ENCODE results near the gene GBF1. TPM values are rescaled to one million over a fixed set of nuclear protein-coding genes. Genes with fewer than 3 reads are reported as not detected.
A peak's percentile ranks its signal among the peaks of the same experiment; 100 is the strongest.

The GBF1 gene
- total and polyA plus RNA-seq, 2 experiments from 2014 or later, result 43.1 to 55.4 TPM

DNA sequence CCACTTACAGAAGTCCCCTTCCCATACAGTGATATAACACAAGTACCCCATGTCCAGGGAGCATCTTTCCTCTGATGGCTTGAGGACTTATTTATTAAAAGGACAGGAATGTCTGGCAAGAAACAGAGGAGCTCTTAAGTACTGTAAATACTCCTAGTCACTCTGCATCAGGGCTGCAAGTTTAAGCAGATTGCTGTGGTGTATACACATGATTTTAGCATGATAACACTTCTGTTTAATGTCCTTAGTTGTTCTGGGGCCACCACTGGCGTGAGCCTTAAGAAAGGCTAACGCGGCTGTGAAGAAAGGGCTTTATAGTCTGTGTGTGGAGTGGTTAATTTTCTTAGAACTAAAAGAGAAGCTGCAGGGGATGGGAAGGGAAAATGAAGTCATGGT is 65.7 kb downstream of the GBF1 start:
- H3K79me2 ChIP-seq, result peaks cover 87% of the 10 kb centered on the region
- WGBS (ENCODE audit: low lambda C conversion rate, missing lambda C conversion rate), result 66% methylated on average over 3 of the region's 3 CpGs

GRCh38 chr10:102312683-102313082 is 67.4 kb downstream of the GBF1 start:
- Histone ChIP-seq H3K4me3 (no peak overlapping the region), H3K27ac (peak overlapping the region; percentile 1), H3K9me3 (ENCODE audit: low read depth) (no peaks in the 10 kb centered on the region), H3K79me2 (peaks cover 87% of the 10 kb centered on the region), H2AFZ (no peak overlapping the region), H3K4me2 (peak overlapping the region; percentile 28), H4K20me1 (ENCODE audit: insufficient read depth, poor library complexity, severe bottlenecking) (peaks cover 70% of the 10 kb centered on the region), H3K36me3 (replicated peaks; ENCODE audit: insufficient read depth, low read depth) (no peaks in the 10 kb centered on the region), H3K27me3 (no peaks in the 10 kb centered on the region), H3K9me2 (replicated peaks; ENCODE audit: insufficient read depth) (no peaks in the 10 kb centered on the region), H3K4me1 (ENCODE audit: insufficient read depth) (peaks cover 39% of the 10 kb centered on the region)
- no peak for TF ChIP-seq EZH2phosphoT487 (IDR thresholded peaks at IDR 0.05; ENCODE audit: low read depth, severe bottlenecking, unreplicated experiment)
- TF ChIP-seq, protein P1, sequence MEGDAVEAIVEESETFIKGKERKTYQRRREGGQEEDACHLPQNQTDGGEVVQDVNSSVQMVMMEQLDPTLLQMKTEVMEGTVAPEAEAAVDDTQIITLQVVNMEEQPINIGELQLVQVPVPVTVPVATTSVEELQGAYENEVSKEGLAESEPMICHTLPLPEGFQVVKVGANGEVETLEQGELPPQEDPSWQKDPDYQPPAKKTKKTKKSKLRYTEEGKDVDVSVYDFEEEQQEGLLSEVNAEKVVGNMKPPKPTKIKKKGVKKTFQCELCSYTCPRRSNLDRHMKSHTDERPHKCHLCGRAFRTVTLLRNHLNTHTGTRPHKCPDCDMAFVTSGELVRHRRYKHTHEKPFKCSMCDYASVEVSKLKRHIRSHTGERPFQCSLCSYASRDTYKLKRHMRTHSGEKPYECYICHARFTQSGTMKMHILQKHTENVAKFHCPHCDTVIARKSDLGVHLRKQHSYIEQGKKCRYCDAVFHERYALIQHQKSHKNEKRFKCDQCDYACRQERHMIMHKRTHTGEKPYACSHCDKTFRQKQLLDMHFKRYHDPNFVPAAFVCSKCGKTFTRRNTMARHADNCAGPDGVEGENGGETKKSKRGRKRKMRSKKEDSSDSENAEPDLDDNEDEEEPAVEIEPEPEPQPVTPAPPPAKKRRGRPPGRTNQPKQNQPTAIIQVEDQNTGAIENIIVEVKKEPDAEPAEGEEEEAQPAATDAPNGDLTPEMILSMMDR (IDR thresholded peaks at IDR 0.05; ENCODE audit: poor library complexity), result no peak
- no peak for TF ChIP-seq EZH2 (IDR thresholded peaks at IDR 0.05; ENCODE audit: borderline replicate concordance)
- 67% methylated on average over 1 of the region's 1 CpG for WGBS (ENCODE audit: low lambda C conversion rate, missing lambda C conversion rate)
- no peak for DNase-seq (ENCODE audit: low spot score)

More for the DNA sequence above, 65.7 kb downstream of the GBF1 start:
- H2AFZ ChIP-seq, result no peak overlapping the region
- no peak overlapping the region for H3K4me3 ChIP-seq
- H3K4me1 ChIP-seq (ENCODE audit: insufficient read depth), result peaks cover 39% of the 10 kb centered on the region
- H3K9me2 ChIP-seq (replicated peaks; ENCODE audit: insufficient read depth), result no peaks in the 10 kb centered on the region
- DNase-seq (ENCODE audit: low spot score), result no peak
- H4K20me1 ChIP-seq (ENCODE audit: insufficient read depth, poor library complexity, severe bottlenecking), result peaks cover 62% of the 10 kb centered on the region
- peak overlapping the region; percentile 77 for H3K27ac ChIP-seq
- no peaks in the 10 kb centered on the region for H3K9me3 ChIP-seq (ENCODE audit: low read depth)
- no peaks in the 10 kb centered on the region for H3K36me3 ChIP-seq (replicated peaks; ENCODE audit: insufficient read depth, low read depth)
- TF ChIP-seq, protein P1 (IDR thresholded peaks at IDR 0.05; ENCODE audit: poor library complexity), result no peak
- TF ChIP-seq EZH2phosphoT487 (IDR thresholded peaks at IDR 0.05; ENCODE audit: low read depth, severe bottlenecking, unreplicated experiment) (no peak), EZH2 (IDR thresholded peaks at IDR 0.05; ENCODE audit: borderline replicate concordance) (no peak)
- H3K27me3 ChIP-seq, result no peaks in the 10 kb centered on the region
- peak overlapping the region; percentile 7 for H3K4me2 ChIP-seq

DNA sequence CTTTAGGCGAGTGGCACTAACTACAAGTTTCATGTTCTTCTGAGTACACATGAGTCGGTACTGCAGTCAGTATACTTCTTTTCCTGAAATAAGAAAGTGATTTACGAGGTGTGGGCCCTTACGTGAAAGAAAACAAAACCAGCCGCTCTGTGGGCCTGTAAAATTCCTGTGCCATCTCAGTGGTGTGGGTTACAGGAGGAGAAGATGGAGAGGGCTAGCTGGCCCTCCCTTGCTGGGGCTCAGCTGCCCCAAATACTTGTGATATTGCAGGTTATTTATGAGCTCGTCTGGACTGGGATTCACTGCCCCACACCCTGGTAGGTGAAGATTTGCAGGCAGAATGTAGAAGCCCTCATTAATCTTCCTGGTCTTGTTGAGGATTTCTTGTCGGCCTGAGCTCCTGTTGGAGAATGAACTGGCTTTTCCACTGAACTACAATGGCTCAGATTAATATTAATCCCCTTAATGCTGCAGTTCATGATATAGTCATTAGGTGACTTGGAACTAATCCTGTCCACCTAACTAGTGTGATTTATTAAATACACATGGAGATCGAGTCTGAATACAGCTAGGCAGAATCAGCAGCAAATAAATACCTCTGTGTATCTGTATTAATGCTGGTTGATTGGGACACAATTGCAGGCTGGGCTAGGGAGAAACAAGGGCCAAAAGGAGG is 68.0 kb downstream of the GBF1 start:
- 37% methylated on average over 8 of the region's 8 CpGs for WGBS (ENCODE audit: low lambda C conversion rate, missing lambda C conversion rate)
- Histone ChIP-seq H3K9me2 (replicated peaks; ENCODE audit: insufficient read depth) (no peaks in the 10 kb centered on the region), H3K79me2 (peaks cover 87% of the 10 kb centered on the region), H3K27me3 (no peaks in the 10 kb centered on the region), H3K4me2 (peak overlapping the region; percentile 28), H3K9me3 (ENCODE audit: low read depth) (no peaks in the 10 kb centered on the region), H3K4me1 (ENCODE audit: insufficient read depth) (peaks cover 39% of the 10 kb centered on the region), H2AFZ (no peak overlapping the region), H3K4me3 (no peak overlapping the region), H4K20me1 (ENCODE audit: insufficient read depth, poor library complexity, severe bottlenecking) (peaks cover 77% of the 10 kb centered on the region), H3K36me3 (replicated peaks; ENCODE audit: insufficient read depth, low read depth) (no peaks in the 10 kb centered on the region), H3K27ac (peak overlapping the region; percentile 1)
- no peak for DNase-seq (ENCODE audit: low spot score)
- TF ChIP-seq, protein P1 (IDR thresholded peaks at IDR 0.05; ENCODE audit: poor library complexity), result no peak
- no peak for TF ChIP-seq EZH2phosphoT487 (IDR thresholded peaks at IDR 0.05; ENCODE audit: low read depth, severe bottlenecking, unreplicated experiment)

All from hepatocyte (in vitro differentiated cells).